ENCODE data around the gene TBC1D22A. TPM values are rescaled to one million over a fixed set of nuclear protein-coding genes. Genes with fewer than 3 reads are reported as not detected.

Gene TBC1D22A
- total RNA-seq, 1 donor from 2014 or later, result 10.6 TPM

GRCh38 chr22:47089796-47090460, 327.5 kb downstream of the TBC1D22A start:
- Mint-ChIP-seq H3K9me3 (peaks cover 17% of the 10 kb centered on the region), H3K4me3 (no peak overlapping the region), H3K36me3 (peaks cover 1% of the 10 kb centered on the region), H3K27me3 (ENCODE audit: insufficient read depth, low read depth) (peaks cover 12% of the 10 kb centered on the region), H3K27ac (peak overlapping the region; percentile 57), H3K4me1 (peaks cover 52% of the 10 kb centered on the region)
- Histone ChIP-seq H3K27ac (no peak overlapping the region), H3K79me2 (ENCODE audit: low read depth) (no peaks in the 10 kb centered on the region), H3K27me3 (no peaks in the 10 kb centered on the region), H3K4me3 (no peak overlapping the region), H4K20me1 (ENCODE audit: low read depth) (peaks cover 5% of the 10 kb centered on the region), H3K9me3 (ENCODE audit: low read depth) (no peaks in the 10 kb centered on the region), H3K9ac (no peak overlapping the region), H3K4me2 (peak overlapping the region; percentile 74), H3F3A (ENCODE audit: low read depth) (no peaks in the 10 kb centered on the region), H2AFZ (replicated peaks) (no peak overlapping the region), H3K4me1 (peaks cover 7% of the 10 kb centered on the region), H3K36me3 (no peaks in the 10 kb centered on the region)
- no peak for TF ChIP-seq EZH2 (IDR thresholded peaks at IDR 0.05)
- TF ChIP-seq EZH2phosphoT487 (IDR thresholded peaks at IDR 0.05), result no peak
- no peak for TF ChIP-seq CTCF (IDR thresholded peaks at IDR 0.05)
- DNase-seq (ENCODE audit: low spot score), result no peak

- no peaks in the 10 kb centered on the region for H3K36me3 ChIP-seq
- H3F3A ChIP-seq (ENCODE audit: low read depth), result no peaks in the 10 kb centered on the region
- H3K27ac ChIP-seq, result no peak overlapping the region
- H4K20me1 ChIP-seq (ENCODE audit: low read depth), result peaks cover 5% of the 10 kb centered on the region
- Mint-ChIP-seq H3K4me1 (peaks cover 52% of the 10 kb centered on the region), H3K27me3 (ENCODE audit: insufficient read depth, low read depth) (peaks cover 12% of the 10 kb centered on the region), H3K4me3 (peak overlapping the region; percentile 82), H3K36me3 (peaks cover 1% of the 10 kb centered on the region), H3K9me3 (peaks cover 19% of the 10 kb centered on the region), H3K27ac (peak overlapping the region; percentile 58)
- TF ChIP-seq CTCF (IDR thresholded peaks at IDR 0.05) (no peak), EZH2 (IDR thresholded peaks at IDR 0.05) (no peak), EZH2phosphoT487 (IDR thresholded peaks at IDR 0.05) (no peak)
- peaks cover 7% of the 10 kb centered on the region for H3K4me1 ChIP-seq
- H3K79me2 ChIP-seq (ENCODE audit: low read depth), result no peaks in the 10 kb centered on the region
- no peak overlapping the region for H2AFZ ChIP-seq (replicated peaks)
- no peaks in the 10 kb centered on the region for H3K9me3 ChIP-seq (ENCODE audit: low read depth)
- H3K9ac ChIP-seq, result no peak overlapping the region
- H3K4me3 ChIP-seq, result peak overlapping the region; percentile 41
- H3K4me2 ChIP-seq, result peak overlapping the region; percentile 74
- DNase-seq (ENCODE audit: low spot score), result peak; percentile 47
- H3K27me3 ChIP-seq, result no peaks in the 10 kb centered on the region
Observed at GRCh38 chr22:47090591-47091245, 328.3 kb downstream of the TBC1D22A start.

GRCh38 chr22:47091246-47091651, 328.8 kb downstream of the TBC1D22A start:
- no peak for DNase-seq (ENCODE audit: low spot score)
- Mint-ChIP-seq H3K4me3 (peak overlapping the region; percentile 82), H3K27ac (peak overlapping the region; percentile 58), H3K36me3 (peaks cover 1% of the 10 kb centered on the region), H3K4me1 (peaks cover 52% of the 10 kb centered on the region), H3K9me3 (peaks cover 19% of the 10 kb centered on the region), H3K27me3 (ENCODE audit: insufficient read depth, low read depth) (peaks cover 12% of the 10 kb centered on the region)
- Histone ChIP-seq H3K27ac (no peak overlapping the region), H3K4me2 (peak overlapping the region; percentile 74), H3F3A (ENCODE audit: low read depth) (no peaks in the 10 kb centered on the region), H3K4me1 (peaks cover 7% of the 10 kb centered on the region), H3K79me2 (ENCODE audit: low read depth) (no peaks in the 10 kb centered on the region), H2AFZ (replicated peaks) (no peak overlapping the region), H3K4me3 (peak overlapping the region; percentile 41), H3K9ac (no peak overlapping the region), H3K9me3 (ENCODE audit: low read depth) (no peaks in the 10 kb centered on the region), H3K36me3 (no peaks in the 10 kb centered on the region), H3K27me3 (no peaks in the 10 kb centered on the region), H4K20me1 (ENCODE audit: low read depth) (peaks cover 5% of the 10 kb centered on the region)
- no peak for TF ChIP-seq CTCF (IDR thresholded peaks at IDR 0.05)
- TF ChIP-seq EZH2 (IDR thresholded peaks at IDR 0.05), result no peak
- TF ChIP-seq EZH2phosphoT487 (IDR thresholded peaks at IDR 0.05), result no peak

All from neural progenitor cell (in vitro differentiated cells).